Progenitor cell of endocrine pancreas (in vitro differentiated cells): ENCODE measurements around the gene ERP27. TPM values are rescaled to one million over a fixed set of nuclear protein-coding genes. Genes with fewer than 3 reads are reported as not detected.
A peak's percentile ranks its signal among the peaks of the same experiment; 100 is the strongest.

ENCODE experiments used
- DNase-seq: peaks from one replicate; pipeline ENCODE4 v3.0.0; 2021; ENCODE audit warnings: low spot score; ENCODE audit not compliant: unreplicated experiment
- H3K27ac Mint-ChIP-seq: 2 replicates; pipeline ENCODE4 v1.8.0; 2021; ENCODE audit warnings: mild to moderate bottlenecking, moderate library complexity, mixed read lengths
- H3K27me3 Mint-ChIP-seq: 2 replicates; pipeline ENCODE4 v1.8.0; 2021; ENCODE audit warnings: mixed read lengths
- H3K36me3 Mint-ChIP-seq: 2 replicates; pipeline ENCODE4 v1.8.0; 2022; ENCODE audit warnings: mixed read lengths; ENCODE audit not compliant: insufficient read depth
- H3K4me1 Mint-ChIP-seq: 2 replicates; pipeline ENCODE4 v1.8.0; 2021; ENCODE audit warnings: low read depth, mixed read lengths
- H3K4me3 Mint-ChIP-seq: 2 replicates; pipeline ENCODE4 v1.8.0; 2021; ENCODE audit warnings: low read depth, mild to moderate bottlenecking, moderate library complexity, mixed read lengths
- H3K9me3 Mint-ChIP-seq: 2 replicates; pipeline ENCODE4 v1.8.0; 2021; ENCODE audit warnings: low read depth, mixed read lengths
- CTCF ChIP-seq: fragments of 200-600 bp; sonication (generic); IDR thresholded peaks from one replicate; pipeline ENCODE4 v1.5.0; 2021; ENCODE audit warnings: antibody characterized with exemption, mild to moderate bottlenecking; ENCODE audit not compliant: unreplicated experiment
- total RNA-seq: library from RNA; stranded (reverse); gene quantifications from 2 replicates; pipeline ENCODE4 v1.2.1, GENCODE V29; 2021

ERP27 gene
- total RNA-seq, 1 donor from 2014 or later: 22.8 TPM

GRCh38 chr12:14927267-14927666, 11.1 kb downstream of the ERP27 start:
- H3K27me3 Mint-ChIP-seq: no peaks in the 10 kb centered on the region
- peak overlapping the region; percentile 55 for H3K4me3 Mint-ChIP-seq
- peaks cover 1% of the 10 kb centered on the region for H3K36me3 Mint-ChIP-seq
- peaks cover 4% of the 10 kb centered on the region for H3K9me3 Mint-ChIP-seq
- no peak overlapping the region for H3K27ac Mint-ChIP-seq
- no peak for DNase-seq
- peaks cover 39% of the 10 kb centered on the region for H3K4me1 Mint-ChIP-seq
- TF ChIP-seq CTCF: no peak

- H3K4me1 Mint-ChIP-seq: peaks cover 23% of the 10 kb centered on the region
- no peak overlapping the region for H3K27ac Mint-ChIP-seq
- H3K9me3 Mint-ChIP-seq: peaks cover 3% of the 10 kb centered on the region
- TF ChIP-seq CTCF: no peak
- H3K27me3 Mint-ChIP-seq: no peaks in the 10 kb centered on the region
- DNase-seq: no peak
- peaks cover 1% of the 10 kb centered on the region for H3K36me3 Mint-ChIP-seq
- no peak overlapping the region for H3K4me3 Mint-ChIP-seq
Observed at GRCh38 chr12:14924541-14924940, 13.8 kb downstream of the ERP27 start.

GRCh38 chr12:14923944-14924343, 14.4 kb downstream of the ERP27 start:
- Mint-ChIP-seq H3K4me1 (peaks cover 19% of the 10 kb centered on the region), H3K36me3 (peaks cover 1% of the 10 kb centered on the region), H3K27ac (no peak overlapping the region), H3K9me3 (peaks cover 3% of the 10 kb centered on the region), H3K27me3 (no peaks in the 10 kb centered on the region), H3K4me3 (no peak overlapping the region)
- DNase-seq: no peak
- TF ChIP-seq CTCF: no peak

GRCh38 chr12:14921218-14921617, 17.1 kb downstream of the ERP27 start:
- Mint-ChIP-seq H3K9me3 (peaks cover 3% of the 10 kb centered on the region), H3K27me3 (no peaks in the 10 kb centered on the region), H3K36me3 (peaks cover 7% of the 10 kb centered on the region), H3K4me1 (no peaks in the 10 kb centered on the region), H3K27ac (no peak overlapping the region), H3K4me3 (no peak overlapping the region)
- no peak for DNase-seq
- TF ChIP-seq CTCF: no peak

GRCh38 chr12:14920475-14921126, 17.7 kb downstream of the ERP27 start:
- Mint-ChIP-seq H3K36me3 (peaks cover 9% of the 10 kb centered on the region), H3K4me3 (no peak overlapping the region), H3K27me3 (no peaks in the 10 kb centered on the region), H3K27ac (no peak overlapping the region), H3K9me3 (peaks cover 3% of the 10 kb centered on the region), H3K4me1 (no peaks in the 10 kb centered on the region)
- no peak for DNase-seq
- TF ChIP-seq CTCF: no peak
